H1 (cell line): ENCODE results near the gene SPDYE16. TPM values are rescaled to one million over a fixed set of nuclear protein-coding genes. Genes with fewer than 3 reads are reported as not detected.
"Not testable (repeated sequence)": the region's sequence is repeated elsewhere in the genome, so short reads cannot be mapped to it uniquely, and the experiment has no call there.

ENCODE experiments used
- CTCF ChIA-PET: fragments of 300-600 bp; sonication (Branson Sonifier 250); formaldehyde crosslinking; loops from one replicate; lab custom pipeline; 2021; ENCODE audit not compliant: partially characterized antibody; lab: Charles Lee
- POLR2A ChIA-PET: fragments of 300-600 bp; sonication (Branson Sonifier 250); formaldehyde crosslinking; loops from one replicate; lab custom pipeline; 2021; ENCODE audit warnings: inconsistent platforms; ENCODE audit not compliant: partially characterized antibody; lab: Charles Lee
- DNase-seq, 2 experiments: peaks; one replicate each; pipeline versions ENCODE4 v3.0.0 to v3.0.0-alpha.2; 2010 to 2022; ENCODE audit warnings: low spot score in 2 of 2, low read depth in 1 of 2, mixed read lengths in 1 of 2
- FAIRE-seq: peaks from 2 replicates; lab custom pipeline; 2011; peaks lifted over from hg19 to GRCh38; lab: Jason Lieb, UNC
- H2AFZ ChIP-seq: 2 replicates; pipeline ENCODE4 v1.8.1; 2012; ENCODE audit warnings: low read length, inconsistent platforms
- H2AK5ac ChIP-seq: 2 replicates; pipeline ENCODE4 v1.6.1; 2013; ENCODE audit warnings: low read depth, low read length
- H2BK120ac ChIP-seq: replicated peaks from 2 replicates; pipeline ENCODE3; 2013; ENCODE audit warnings: low read depth, low read length, inconsistent platforms
- H2BK12ac ChIP-seq: 2 replicates; pipeline ENCODE4 v1.6.1; 2013; ENCODE audit warnings: low read depth, low read length
- H2BK15ac ChIP-seq: 2 replicates; pipeline ENCODE4 v1.6.1; 2013; ENCODE audit warnings: low read length
- H2BK20ac ChIP-seq: 2 replicates; pipeline ENCODE4 v1.6.1; 2013; ENCODE audit warnings: low read length
- H2BK5ac ChIP-seq: 2 replicates; pipeline ENCODE4 v1.6.1; 2013; ENCODE audit warnings: low read depth, low read length
- H3K14ac ChIP-seq: 2 replicates; pipeline ENCODE4 v1.6.1; 2013; ENCODE audit warnings: inconsistent platforms; ENCODE audit not compliant: insufficient read length
- H3K18ac ChIP-seq: 2 replicates; pipeline ENCODE4 v1.6.1; 2013; ENCODE audit warnings: low read length; ENCODE audit errors: extremely low read depth
- H3K23ac ChIP-seq: 2 replicates; pipeline ENCODE4 v1.6.1; 2013; ENCODE audit warnings: inconsistent platforms; ENCODE audit not compliant: insufficient read length
- H3K23me2 ChIP-seq: 2 replicates; pipeline ENCODE4 v1.6.1; 2013; ENCODE audit warnings: low read depth, low read length
- H3K27ac ChIP-seq: 2 replicates; pipeline ENCODE4 v1.6.1; 2011; ENCODE audit warnings: low read depth, low read length, inconsistent platforms
- H3K27me3 ChIP-seq, 4 experiments: replicated peaks in 1 of 4; 1 replicate in 1 of 4; 2 replicates in 3 of 4; pipeline versions ENCODE4 v1.6.1 to v1.8.1; 2011 to 2013; ENCODE audit warnings: low read length in 3 of 4, mild to moderate bottlenecking in 3 of 4, inconsistent platforms in 2 of 4, mixed read lengths in 2 of 4, moderate library complexity in 1 of 4; ENCODE audit not compliant: control insufficient read depth in 3 of 4, insufficient read depth in 3 of 4; ENCODE audit errors: extremely low read depth in 1 of 4
- H3K36me3 ChIP-seq, 4 experiments: 2 replicates each; pipeline versions ENCODE4 v1.6.1 to v1.8.1; 2011 to 2013; ENCODE audit warnings: mild to moderate bottlenecking in 4 of 4, low read length in 3 of 4, moderate library complexity in 2 of 4, control low read depth in 1 of 4, inconsistent platforms in 1 of 4; ENCODE audit not compliant: insufficient read depth in 4 of 4, control insufficient read depth in 2 of 4
- H3K4ac ChIP-seq: replicated peaks from 2 replicates; pipeline ENCODE3; 2013; ENCODE audit warnings: low read length, low read depth, mixed read lengths, inconsistent platforms; ENCODE audit not compliant: insufficient read length
- H3K4me1 ChIP-seq, 4 experiments: replicated peaks in 1 of 4; 1 replicate in 1 of 4; 2 replicates in 3 of 4; pipeline versions ENCODE4 v1.6.1 to v1.8.1; 2011 to 2013; ENCODE audit warnings: low read length in 3 of 4, inconsistent platforms in 2 of 4, mixed read lengths in 1 of 4; ENCODE audit not compliant: insufficient read depth in 4 of 4, control insufficient read depth in 3 of 4
- H3K4me2 ChIP-seq, 2 experiments: 2 replicates each; pipeline versions ENCODE4 v1.6.1 to v1.8.1; 2011 to 2013; ENCODE audit warnings: low read depth in 2 of 2, low read length in 2 of 2, control low read depth in 1 of 2, inconsistent platforms in 1 of 2, mild to moderate bottlenecking in 1 of 2; ENCODE audit not compliant: insufficient read depth in 1 of 2
- H3K4me3 ChIP-seq, 4 experiments: fragments of 200-600, 300-600 bp in 1 of 4; sonication (generic), shearing (Covaris generic), sonication (Bioruptor Twin) in 1 of 4; 2 replicates each; pipeline versions ENCODE4 v1.5.1 to v1.8.1; 2011 to 2016; ENCODE audit warnings: low read length in 4 of 4, low read depth in 3 of 4, control low read depth in 2 of 4, inconsistent platforms in 2 of 4, mild to moderate bottlenecking in 2 of 4, mixed read lengths in 1 of 4, moderate library complexity in 1 of 4; ENCODE audit not compliant: insufficient read depth in 2 of 4; ENCODE audit errors: extremely low read depth in 1 of 4
- H3K56ac ChIP-seq: replicated peaks from 2 replicates; pipeline ENCODE3; 2013; ENCODE audit warnings: low read depth, mild to moderate bottlenecking, mixed read lengths, low read length, inconsistent platforms; ENCODE audit not compliant: insufficient read length
- H3K79me1 ChIP-seq: 2 replicates; pipeline ENCODE4 v1.6.1; 2013; ENCODE audit warnings: low read depth, low read length, control low read depth
- H3K79me2 ChIP-seq, 2 experiments: 2 replicates each; pipeline versions ENCODE4 v1.6.1 to v1.8.1; 2012 to 2013; ENCODE audit warnings: low read length in 2 of 2, mild to moderate bottlenecking in 2 of 2, inconsistent platforms in 1 of 2; ENCODE audit not compliant: insufficient read depth in 2 of 2, control insufficient read depth in 1 of 2
- H3K9ac ChIP-seq, 4 experiments: replicated peaks in 1 of 4; 1 replicate in 1 of 4; 2 replicates in 3 of 4; pipeline versions ENCODE4 v1.6.1 to v1.8.1; 2011 to 2013; ENCODE audit warnings: low read depth in 3 of 4, low read length in 3 of 4, control low read depth in 2 of 4, mild to moderate bottlenecking in 2 of 4, moderate library complexity in 2 of 4, inconsistent platforms in 1 of 4; ENCODE audit errors: extremely low read depth in 1 of 4
- H3K9me3 ChIP-seq, 2 experiments: 2 replicates each; pipeline versions ENCODE4 v1.6.1 to v1.8.1; 2012 to 2013; ENCODE audit warnings: mild to moderate bottlenecking in 2 of 2, moderate library complexity in 2 of 2, control low read depth in 1 of 2, inconsistent platforms in 1 of 2, low read depth in 1 of 2, low read length in 1 of 2, mixed read lengths in 1 of 2; ENCODE audit not compliant: insufficient read depth in 2 of 2
- H4K20me1 ChIP-seq, 2 experiments: replicated peaks in 1 of 2; 2 replicates each; pipeline versions ENCODE3 to v1.8.1; 2011 to 2013; ENCODE audit warnings: inconsistent platforms in 2 of 2, low read length in 2 of 2, mild to moderate bottlenecking in 1 of 2; ENCODE audit not compliant: insufficient read depth in 2 of 2, control insufficient read depth in 1 of 2
- H4K5ac ChIP-seq: 2 replicates; pipeline ENCODE4 v1.6.1; 2013; ENCODE audit warnings: low read length, low read depth, mixed read lengths, inconsistent platforms; ENCODE audit not compliant: insufficient read length
- H4K8ac ChIP-seq: 2 replicates; pipeline ENCODE4 v1.8.0; 2013; ENCODE audit warnings: mild to moderate bottlenecking, moderate library complexity, low read length, inconsistent platforms; ENCODE audit not compliant: insufficient read depth; ENCODE audit errors: extremely low read depth
- H4K91ac ChIP-seq: replicated peaks from 2 replicates; pipeline ENCODE3; 2013; ENCODE audit warnings: low read length, mixed read lengths, inconsistent platforms; ENCODE audit not compliant: insufficient read length
- WGBS, 2 experiments: shearing (Covaris generic) in 1 of 2; methylation state at CpG; one replicate each; pipeline versions ENCODE4 v1.1.6 to v1.1.7; 2013 to 2015; ENCODE audit warnings: low lambda C conversion rate in 2 of 2, mixed read lengths in 2 of 2, inconsistent platforms in 1 of 2, low coverage in 1 of 2, missing lambda C conversion rate in 1 of 2; ENCODE audit not compliant: insufficient replicate concordance in 2 of 2, insufficient coverage in 1 of 2, insufficient read length in 1 of 2; ENCODE audit errors: extremely low coverage in 1 of 2, missing lambda C conversion rate in 1 of 2; 5-methylcytosine and 5-hydroxymethylcytosine counted together
- long read RNA-seq, 2 experiments: library from RNA in 1 of 2; library from capped mRNA in 1 of 2; stranded (forward); transcript quantifications; one replicate each; pipeline ENCODE4 v2.0.0, GENCODE V29; 2021; ENCODE audit warnings: inconsistent platforms in 1 of 2
- polyA minus RNA-seq, 3 experiments: library from RNA; depleted of rRNA, polyadenylated mRNA; stranded (reverse); fragments of >200 nt; gene quantifications; 1 replicate in 2 of 3; 2 replicates in 1 of 3; pipeline ENCODE4 v1.2.3, GENCODE V29; 2011
- polyA plus RNA-seq, 7 experiments: library from polyadenylated mRNA; depleted of rRNA in 3 of 7; stranded (reverse) in 5 of 7; unstranded in 2 of 7; fragments of >200 nt in 5 of 7; fragments of 200-250 nt in 2 of 7; gene quantifications; 1 replicate in 5 of 7; 2 replicates in 1 of 7; 4 replicates in 1 of 7; pipeline versions ENCODE4 v1.2.1 to v1.2.3, GENCODE V29; 2011 to 2013; ENCODE audit warnings: missing spikeins in 2 of 7, mixed read lengths in 2 of 7
- total RNA-seq: library from RNA; stranded (reverse); fragmentation: NEBNext Ultra II Directional; extraction: Animal tissue kit (Norgen Biotek cat#: 25700); gene quantifications from 2 replicates; pipeline ENCODE4 v1.2.1, GENCODE V29; 2021

The SPDYE16 gene, protein sequence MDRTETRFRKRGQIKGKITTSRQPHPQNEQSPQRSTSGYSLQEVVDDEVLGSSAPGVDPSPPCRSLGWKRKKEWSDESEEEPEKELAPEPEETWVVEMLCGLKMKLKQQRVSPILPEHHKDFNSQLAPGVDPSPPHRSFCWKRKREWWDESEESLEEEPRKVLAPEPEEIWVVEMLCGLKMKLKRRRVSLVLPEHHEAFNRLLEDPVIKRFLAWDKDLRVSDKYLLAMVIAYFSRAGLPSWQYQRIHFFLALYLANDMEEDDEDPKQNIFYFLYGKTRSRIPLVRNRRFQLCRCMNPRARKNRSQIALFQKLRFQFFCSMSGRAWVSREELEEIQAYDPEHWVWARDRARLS
- total RNA-seq (not detected in 2 replicates), polyA plus RNA-seq (2011; rRNA removed) (0.03 TPM in 1 of 2 replicates, not detected in the other), polyA minus RNA-seq (2011; rRNA and poly(A)+ RNA removed) (0.07 and 0.22 TPM in 2 replicates)
- polyA plus RNA-seq (2011; cell fraction: cytosol; rRNA removed) = not detected
- polyA plus RNA-seq (2011; cell fraction: nucleus; rRNA removed) = not detected
- polyA plus RNA-seq (2012, experiment 1 of 2) = 0.47 to 0.73 TPM (median 0.61 TPM) in 4 replicates
- polyA plus RNA-seq (2012, experiment 2 of 2) = not detected
- not detected for polyA plus RNA-seq (2013, experiment 1 of 2)
- polyA plus RNA-seq (2013, experiment 2 of 2) = 0.06 TPM
- polyA minus RNA-seq (2011; cell fraction: cytosol; rRNA and poly(A)+ RNA removed) = not detected
- polyA minus RNA-seq (2011; cell fraction: nucleus; rRNA and poly(A)+ RNA removed) = not detected
- long read RNA-seq, experiment 1 = 0 reads
- long read RNA-seq, experiment 2 = 0 reads

DNA sequence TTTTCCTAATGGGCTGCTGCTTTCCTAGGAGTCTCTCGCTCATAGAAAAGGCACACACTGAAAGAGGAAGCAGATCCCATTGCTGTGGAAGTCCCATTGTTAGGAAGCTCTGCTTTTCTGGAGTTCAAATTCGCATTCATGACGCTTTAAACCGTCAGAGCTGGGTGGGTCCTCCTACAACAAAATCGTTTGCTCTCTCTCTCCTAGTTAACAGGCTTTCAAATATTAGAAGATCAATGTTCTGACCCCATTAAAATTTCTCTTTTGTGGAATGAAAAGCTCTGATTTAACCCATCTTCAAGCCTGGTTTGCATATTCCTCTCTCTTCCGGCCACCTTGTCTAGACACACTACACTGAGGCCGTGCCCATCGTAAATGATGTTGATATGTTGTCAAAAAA lies at the start of gene SPDYE16:
Gene SPDYE16 (minus strand): TSS at position 101 of the 400 bp plus-strand sequence. CDS start 1,838 bp downstream, outside the sequence.
- H2BK20ac ChIP-seq = not testable (repeated sequence)

More for the DNA sequence above, at the start of gene SPDYE16:
- H3K56ac ChIP-seq, H4K5ac ChIP-seq, H2AK5ac ChIP-seq, H3K4me3 ChIP-seq, H2AFZ ChIP-seq, H2BK5ac ChIP-seq, H4K91ac ChIP-seq, H3K27me3 ChIP-seq, POLR2A ChIA-PET, H2BK15ac ChIP-seq, H3K18ac ChIP-seq, H3K4ac ChIP-seq, H3K4me1 ChIP-seq, H3K36me3 ChIP-seq, H3K79me2 ChIP-seq, H3K14ac ChIP-seq, H2BK120ac ChIP-seq, H3K9ac ChIP-seq, CTCF ChIA-PET, H3K27ac ChIP-seq, H2BK12ac ChIP-seq, H4K8ac ChIP-seq, H3K79me1 ChIP-seq, H4K20me1 ChIP-seq, H3K23me2 ChIP-seq, DNase-seq, H3K9me3 ChIP-seq, FAIRE-seq, H3K23ac ChIP-seq, H3K4me2 ChIP-seq: not testable (repeated sequence)
- no CpG with 5 or more reads among the region's 8 CpGs for WGBS, 2 experiments
